T-cell (primary cell): Measurements from ENCODE around the gene PTP4A2. TPM values are rescaled to one million over a fixed set of nuclear protein-coding genes. Genes with fewer than 3 reads are reported as not detected.
"Not testable (repeated sequence)": the region's sequence is repeated elsewhere in the genome, so short reads cannot be mapped to it uniquely, and the experiment has no call there.

Experiments
- ATAC-seq, 4 experiments: fragments of 200-7000 bp in 3 of 4; fragments of 150-1000 bp in 1 of 4; cut with Tn5 transposase; replicated peaks in 1 of 4; 1 replicate in 3 of 4; 2 replicates in 1 of 4; pipeline ENCODE4 v1.10.0; 2021; ENCODE audit warnings: moderate library complexity in 3 of 4, mild to moderate bottlenecking in 2 of 4, moderate number of reproducible peaks in 1 of 4
- CTCF ChIA-PET, 2 donors: fragments of 300-600 bp; sonication (Branson Sonifier 250); formaldehyde crosslinking; loops; one replicate each; lab custom pipeline; 2022; ENCODE audit warnings: antibody characterized with exemption in 2 of 2; lab: Charles Lee
- POLR2A ChIA-PET, 2 donors: fragments of 300-600 bp; sonication (Branson Sonifier 250); formaldehyde crosslinking; loops; one replicate each; lab custom pipeline; 2022; ENCODE audit warnings: antibody characterized with exemption in 2 of 2; lab: Charles Lee
- DNase-seq, 35 experiments: peaks; one replicate each; pipeline versions ENCODE4 v3.0.0 to v3.0.0-alpha.2; 2013 to 2023
- H3K27ac ChIP-seq: one replicate; pipeline ENCODE4 v1.5.1; 2013; ENCODE audit warnings: low read length
- H3K27me3 ChIP-seq, 2 experiments: replicated peaks in 1 of 2; 1 replicate in 1 of 2; 2 replicates in 1 of 2; pipeline versions ENCODE4 v1.6.1 to v1.7.0; 2013; ENCODE audit warnings: low read length in 1 of 2, mixed read lengths in 1 of 2; ENCODE audit not compliant: control insufficient read depth in 2 of 2, insufficient read depth in 2 of 2; ENCODE audit errors: extremely low read depth in 1 of 2
- H3K36me3 ChIP-seq, 2 donors: 1 replicate in 1 of 2; 2 replicates in 1 of 2; pipeline versions ENCODE4 v1.6.1 to v1.7.0; 2013; ENCODE audit warnings: low read length in 1 of 2; ENCODE audit not compliant: control insufficient read depth in 2 of 2, insufficient read depth in 1 of 2; ENCODE audit errors: extremely low read depth in 1 of 2
- H3K4me1 ChIP-seq, 2 experiments: 1 replicate in 1 of 2; 2 replicates in 1 of 2; pipeline versions ENCODE4 v1.6.1 to v1.7.0; 2013; ENCODE audit warnings: low read length in 2 of 2, mixed read lengths in 1 of 2; ENCODE audit not compliant: insufficient read depth in 2 of 2, control insufficient read depth in 1 of 2; ENCODE audit errors: extremely low read depth in 1 of 2
- H3K4me3 ChIP-seq, 2 donors: 1 replicate in 1 of 2; 2 replicates in 1 of 2; pipeline versions ENCODE4 v1.5.1 to v1.7.0; 2013; ENCODE audit warnings: mild to moderate bottlenecking in 2 of 2, low read length in 1 of 2, moderate library complexity in 1 of 2; ENCODE audit not compliant: control insufficient read depth in 1 of 2; ENCODE audit errors: extremely low read depth in 1 of 2
- H3K9me3 ChIP-seq: 2 replicates; pipeline ENCODE4 v1.7.0; 2013
- H3K27ac Mint-ChIP-seq, 2 donors: one replicate each; pipeline ENCODE4 v1.8.0; 2020 to 2021; ENCODE audit warnings: mild to moderate bottlenecking in 2 of 2, mixed read lengths in 2 of 2
- H3K27me3 Mint-ChIP-seq, 2 donors: one replicate each; pipeline ENCODE4 v1.8.0; 2021 to 2022; ENCODE audit warnings: mixed read lengths in 2 of 2
- H3K36me3 Mint-ChIP-seq: one replicate; pipeline ENCODE4 v1.8.0; 2021; ENCODE audit warnings: mixed read lengths
- H3K4me1 Mint-ChIP-seq, 3 donors: one replicate each; pipeline ENCODE4 v1.8.0; 2020 to 2022; ENCODE audit warnings: mixed read lengths in 3 of 3, mild to moderate bottlenecking in 1 of 3
- H3K4me3 Mint-ChIP-seq, 3 donors: one replicate each; pipeline ENCODE4 v1.8.0; 2020 to 2022; ENCODE audit warnings: mild to moderate bottlenecking in 3 of 3, mixed read lengths in 3 of 3, moderate library complexity in 3 of 3
- H3K9me3 Mint-ChIP-seq, 3 donors: one replicate each; pipeline ENCODE4 v1.8.0; 2020 to 2022; ENCODE audit warnings: mixed read lengths in 3 of 3
- WGBS: methylation state at CpG from one replicate; pipeline ENCODE4 v1.1.5; 2013; ENCODE audit warnings: missing lambda C conversion rate; ENCODE audit not compliant: insufficient coverage; 5-methylcytosine and 5-hydroxymethylcytosine counted together
- total RNA-seq, 35 experiments: library from RNA in 6 of 35; stranded (reverse) in 6 of 35; fragments of 120-200 nt in 1 of 35; gene quantifications; one replicate each; pipeline versions ENCODE4 v1.2.1 to v1.2.4 and lab custom pipeline; 2013 to 2026

The PTP4A2 gene
- total RNA-seq, 5 donors from 2014 or later (not counting 1 experiment from before 2014, with no cell fraction given): 187 to 341 (median 224) TPM

DNA sequence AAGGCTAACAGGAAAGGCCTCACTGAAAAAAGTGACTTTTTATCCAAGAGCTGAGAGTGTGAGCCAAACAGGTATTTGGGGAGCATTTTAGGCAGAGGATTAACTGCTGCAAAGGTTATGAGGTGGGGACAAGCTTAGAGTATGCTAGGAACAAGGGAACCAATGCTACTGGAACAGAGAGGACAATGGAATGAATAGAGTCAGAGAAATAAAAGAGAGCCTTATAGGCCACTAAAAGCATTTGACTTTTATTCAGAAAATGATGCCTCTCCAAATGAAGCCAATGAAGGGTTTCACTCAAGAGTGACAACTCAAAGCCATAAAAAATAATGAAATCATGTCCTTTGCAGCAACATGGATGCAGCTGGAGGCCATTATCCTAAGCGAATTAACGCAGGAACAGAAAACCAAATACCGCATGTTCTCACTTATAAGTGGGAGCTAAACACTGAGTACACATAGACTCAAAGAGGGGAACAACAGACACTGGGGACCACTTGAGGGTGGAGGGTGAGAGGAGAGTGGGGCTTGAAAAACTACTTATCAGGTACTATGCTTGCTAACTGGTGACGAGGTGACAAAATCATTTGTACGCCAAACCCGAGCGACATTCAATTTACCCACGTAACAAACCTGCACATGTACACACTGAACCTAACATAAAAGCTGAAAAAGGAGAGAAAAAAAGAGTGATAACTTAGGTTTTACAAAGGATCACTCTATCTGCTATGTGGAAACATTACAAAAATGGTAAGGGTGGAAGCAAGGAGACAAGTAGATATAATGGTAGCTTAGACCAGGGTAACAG is 11.1 kb downstream of the PTP4A2 start:
- Histone ChIP-seq H3K9me3 (no peaks in the 10 kb centered on the region), H3K4me1 (peaks cover 48 to 79% of the 10 kb centered on the region in 2 experiments), H3K36me3 (no peaks in the 10 kb centered on the region), H3K27ac (peak overlapping the region; percentile 59), H3K4me3 (peak overlapping the region; percentile 8 to 23), H3K27me3 (no peaks in the 10 kb centered on the region)
- Mint-ChIP-seq H3K4me1 (peaks cover 86 to 93% (median 87%) of the 10 kb centered on the region in 3 donors), H3K27me3 (no peaks in the 10 kb centered on the region), H3K9me3 (no peaks in the 10 kb centered on the region), H3K36me3 (peaks cover 5% of the 10 kb centered on the region), H3K27ac (peak overlapping the region; percentile 76 to 78), H3K4me3 (peak overlapping the region; percentile 55 to 89 (median 68))
- CTCF ChIA-PET: interaction anchor here in 1 of 2 donors (0.9 to 2.0 kb wide), 4 partner anchors 12 to 37 kb away, joined by 3 to 8 read pairs (median 4); partner anchors contain the start of gene PTP4A2
- DNase-seq: peak in 3 of 35 experiments; percentile 16 to 60 (median 56)
- 17% methylated on average over 2 of the region's 8 CpGs for WGBS
- ATAC-seq: peak in 1 of 4 experiments; percentile 45
- POLR2A ChIA-PET: interaction anchor here (0.8 to 1.3 kb wide), 4 partner anchors 8 to 13 kb away, joined by 3 to 6 read pairs (median 4); no protein-coding TSS in a partner anchor

DNA sequence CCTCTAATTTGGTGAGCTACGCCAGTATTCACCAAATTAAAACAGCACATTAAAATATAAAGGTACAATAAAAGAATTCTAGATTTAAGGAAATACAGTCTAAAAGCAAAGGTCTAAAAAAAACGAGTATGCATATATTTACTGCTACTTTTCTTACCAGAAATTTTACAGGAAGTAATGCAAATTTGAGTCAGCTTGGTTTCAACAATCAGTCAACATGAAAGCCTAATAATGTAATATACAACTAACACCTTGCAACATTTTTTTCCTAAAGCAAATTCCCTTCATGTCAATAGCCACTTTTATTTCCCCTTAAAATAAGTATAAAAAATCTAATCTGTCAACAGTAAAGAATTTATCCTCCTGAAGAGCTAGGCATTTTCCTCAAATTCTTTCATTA is 11.9 kb downstream of the PTP4A2 start:
- no peaks in the 10 kb centered on the region for H3K27me3 ChIP-seq
- no CpG with 5 or more reads among the region's 2 CpGs for WGBS
- peaks cover 49 to 75% of the 10 kb centered on the region in 2 experiments for H3K4me1 ChIP-seq
- CTCF ChIA-PET: interaction anchor here (0.7 to 2.0 kb wide), 9 partner anchors 8 to 94 kb away, joined by 3 to 5 read pairs (median 3); partner anchors contain the start of gene PTP4A2 (in 1 of the 2)
- Mint-ChIP-seq H3K36me3 (peaks cover 9% of the 10 kb centered on the region), H3K9me3 (no peaks in the 10 kb centered on the region), H3K27me3 (no peaks in the 10 kb centered on the region), H3K27ac (peak overlapping the region; percentile 76 to 78), H3K4me3 (peak overlapping the region; percentile 55 to 89 (median 68)), H3K4me1 (peaks cover 86 to 93% (median 87%) of the 10 kb centered on the region in 3 donors)
- DNase-seq (no peak), ATAC-seq (no peak)
- H3K4me3 ChIP-seq: peak overlapping the region in 1 of 2 donors; percentile 8
- peak overlapping the region; percentile 59 for H3K27ac ChIP-seq
- H3K36me3 ChIP-seq: no peaks in the 10 kb centered on the region
- H3K9me3 ChIP-seq: no peaks in the 10 kb centered on the region
- POLR2A ChIA-PET: interaction anchor here (0.5 to 1.3 kb wide), 8 partner anchors 9 to 83 kb away, joined by 3 to 9 read pairs (median 4); no protein-coding TSS in a partner anchor

DNA sequence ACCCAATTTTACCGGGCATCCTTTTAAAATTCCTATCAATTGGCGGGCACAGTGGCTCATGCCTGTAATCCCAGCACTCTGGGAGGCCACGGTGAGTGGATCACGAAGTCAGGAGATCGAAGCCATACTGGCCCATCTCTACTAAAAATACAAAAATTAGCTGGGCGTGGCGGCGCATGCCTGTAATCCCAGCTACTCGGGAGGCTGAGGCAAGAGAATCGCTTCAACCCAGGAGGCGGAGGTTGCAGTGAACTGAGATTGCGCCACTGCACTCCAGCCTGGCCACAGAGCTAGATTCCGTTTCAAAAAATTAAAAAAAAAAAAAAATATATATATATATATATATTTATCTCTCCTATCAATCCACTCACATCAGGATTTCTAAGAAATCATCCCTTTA is 12.3 kb downstream of the PTP4A2 start:
- H3K4me3 ChIP-seq: peak overlapping the region; percentile 23 to 31
- not testable (repeated sequence) for DNase-seq, ATAC-seq, H3K9me3 ChIP-seq, H3K27me3 Mint-ChIP-seq, H3K36me3 ChIP-seq, H3K9me3 Mint-ChIP-seq, H3K27me3 ChIP-seq
- Mint-ChIP-seq H3K27ac (peak overlapping the region; percentile 78), H3K4me1 (peaks cover 86 to 93% (median 87%) of the 10 kb centered on the region in 3 donors), H3K36me3 (peaks cover 13% of the 10 kb centered on the region), H3K4me3 (peak overlapping the region; percentile 66 to 89 (median 68))
- CTCF ChIA-PET: interaction anchor here (0.7 to 2.0 kb wide), 10 partner anchors 9 to 95 kb away, joined by 3 to 5 read pairs (median 3); partner anchors contain the start of gene PTP4A2 (in 1 of the 2)
- peak overlapping the region; percentile 59 for H3K27ac ChIP-seq
- WGBS: 27% methylated on average over 7 of the region's 13 CpGs
- POLR2A ChIA-PET: interaction anchor here (0.5 to 1.3 kb wide), 9 partner anchors 9 to 83 kb away, joined by 3 to 9 read pairs (median 4); no protein-coding TSS in a partner anchor
- H3K4me1 ChIP-seq: peaks cover 49 to 71% of the 10 kb centered on the region in 2 experiments

DNA sequence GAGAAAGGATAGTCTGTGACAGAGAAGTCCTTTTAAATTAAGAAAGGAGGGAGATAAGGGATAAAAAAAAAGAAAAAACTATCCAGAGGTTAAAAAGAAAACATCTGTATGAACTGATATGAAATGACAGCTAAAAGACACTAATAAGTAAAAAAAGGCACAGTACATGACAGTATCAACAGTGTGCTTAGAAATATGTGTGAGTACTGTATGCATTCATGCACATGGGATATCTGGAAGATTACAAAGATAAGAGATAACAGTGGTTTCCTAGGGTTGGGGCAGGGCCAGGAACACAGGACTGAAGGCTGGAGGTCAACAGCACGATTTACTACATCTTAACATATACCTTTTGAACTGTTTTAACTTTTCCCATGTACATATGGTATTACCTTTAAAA is 13.3 kb downstream of the PTP4A2 start:
- no CpG with 5 or more reads among the region's 1 CpG for WGBS
- peak overlapping the region; percentile 59 for H3K27ac ChIP-seq

DNA sequence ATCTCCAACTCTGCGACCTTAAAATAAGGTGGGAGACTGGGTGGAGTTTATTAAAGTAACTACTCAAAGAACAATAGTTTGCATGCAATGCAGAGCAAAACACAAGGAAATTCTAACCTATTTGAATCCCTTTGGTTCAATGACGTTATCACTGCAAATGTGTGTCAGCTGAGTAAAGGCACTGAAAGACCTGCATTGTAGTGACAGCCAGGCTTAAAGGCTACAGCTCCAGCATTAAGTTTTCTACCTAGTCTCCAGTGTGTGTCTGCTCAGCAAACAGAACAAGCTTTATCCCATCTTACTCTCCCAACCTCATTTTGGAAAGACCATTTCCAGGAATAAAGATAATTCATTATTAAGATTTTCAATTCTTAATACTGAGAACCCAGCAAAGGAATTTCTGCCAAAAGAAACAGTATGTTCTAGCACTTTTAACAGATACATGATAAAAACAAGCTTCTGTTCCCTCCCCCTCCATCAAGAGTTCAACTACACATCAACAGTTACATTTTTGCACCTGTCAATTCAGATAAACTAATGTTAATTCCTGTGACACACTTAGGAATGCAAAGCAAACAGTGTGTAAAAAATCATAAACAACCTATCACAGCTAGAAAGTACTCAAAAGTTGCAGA is 14.2 kb downstream of the PTP4A2 start:
- peaks cover 55 to 60% of the 10 kb centered on the region in 2 experiments for H3K4me1 ChIP-seq
- Mint-ChIP-seq H3K9me3 (no peaks in the 10 kb centered on the region), H3K4me3 (peak overlapping the region; percentile 46 to 89 (median 66)), H3K36me3 (peaks cover 21% of the 10 kb centered on the region), H3K4me1 (peaks cover 81 to 88% (median 81%) of the 10 kb centered on the region in 3 donors), H3K27ac (peak overlapping the region; percentile 75 to 78), H3K27me3 (no peaks in the 10 kb centered on the region)
- 33% methylated on average over 1 of the region's 2 CpGs for WGBS
- ATAC-seq (peak in 1 of 4 experiments; percentile 49), DNase-seq (peak in 1 of 35 experiments; percentile 60)
- H3K27me3 ChIP-seq: no peaks in the 10 kb centered on the region
- ChIA-PET POLR2A (interaction anchor here in 1 of 2 donors (0.6 to 1.3 kb wide), 6 partner anchors 10 to 89 kb away, joined by 3 to 10 read pairs (median 4); no protein-coding TSS in a partner anchor), CTCF (interaction anchor here (0.5 to 3.8 kb wide), 9 partner anchors 11 to 991 kb away, joined by 3 to 28 read pairs (median 5); partner anchors contain the start of gene PTP4A2 (in 1 of the 2))
- no peaks in the 10 kb centered on the region for H3K36me3 ChIP-seq
- H3K4me3 ChIP-seq: no peak overlapping the region
- H3K27ac ChIP-seq: peak overlapping the region; percentile 59
- H3K9me3 ChIP-seq: no peaks in the 10 kb centered on the region

More for the DNA sequence above, 13.3 kb downstream of the PTP4A2 start:
- DNase-seq (no peak), ATAC-seq (no peak)
- Histone ChIP-seq H3K4me1 (peaks cover 52 to 67% of the 10 kb centered on the region in 2 experiments), H3K36me3 (no peaks in the 10 kb centered on the region), H3K4me3 (peak overlapping the region in 1 of 2 donors; percentile 31), H3K9me3 (no peaks in the 10 kb centered on the region), H3K27me3 (no peaks in the 10 kb centered on the region)
- Mint-ChIP-seq H3K4me1 (peaks cover 80 to 86% (median 82%) of the 10 kb centered on the region in 3 donors), H3K4me3 (peak overlapping the region; percentile 66 to 89 (median 68)), H3K36me3 (peaks cover 16% of the 10 kb centered on the region), H3K27ac (peak overlapping the region; percentile 75 to 78), H3K9me3 (no peaks in the 10 kb centered on the region), H3K27me3 (no peaks in the 10 kb centered on the region)
- ChIA-PET CTCF (interaction anchor here (0.5 to 3.8 kb wide), 9 partner anchors 10 to 114 kb away, joined by 3 to 28 read pairs (median 4); partner anchors contain the start of gene PTP4A2 (in 1 of the 2)), POLR2A (interaction anchor here in 1 of 2 donors (1.1 to 1.3 kb wide), 3 partner anchors 9 to 16 kb away, joined by 4 read pairs; no protein-coding TSS in a partner anchor)
